LNCaP clone FGC (cell line): ENCODE results near the gene PLA2G2C.

ENCODE experiments used
- DNase-seq: peaks from one replicate; pipeline ENCODE4 v3.0.0-alpha.2; 2011; ENCODE audit warnings: low read depth
- H3K4me3 ChIP-seq: 2 replicates; pipeline ENCODE4 v1.5.1; 2011; ENCODE audit warnings: mild to moderate bottlenecking, low read depth, low read length, control low read depth
- CTCF ChIP-seq: IDR thresholded peaks from 2 replicates; pipeline ENCODE4 v1.5.1; 2012; ENCODE audit warnings: mild to moderate bottlenecking; ENCODE audit not compliant: control insufficient read depth, insufficient read depth; ENCODE audit errors: extremely low read depth

PLA2G2C gene

GRCh38 chr1:20216574-20216973, 30.3 kb upstream of the PLA2G2C start:
- no peak overlapping the region for H3K4me3 ChIP-seq
- DNase-seq: no peak
- peak; percentile 21; the same call in 1 of the 2 replicates for TF ChIP-seq CTCF

GRCh38 chr1:20215716-20216115, 29.4 kb upstream of the PLA2G2C start:
- TF ChIP-seq CTCF: no peak
- no peak for DNase-seq
- no peak overlapping the region for H3K4me3 ChIP-seq

- no peak overlapping the region for H3K4me3 ChIP-seq
- peak; percentile 28; the same call in 1 of the 2 replicates for TF ChIP-seq CTCF
- DNase-seq: peak; percentile 46
These were observed 26.5 kb upstream of the PLA2G2C start for GRCh38 chr1:20212685-20213331.

GRCh38 chr1:20212085-20212684, 25.9 kb upstream of the PLA2G2C start:
- no peak overlapping the region for H3K4me3 ChIP-seq
- DNase-seq: no peak
- no peak for TF ChIP-seq CTCF

GRCh38 chr1:20211511-20211931, 25.2 kb upstream of the PLA2G2C start:
- no peak for TF ChIP-seq CTCF
- H3K4me3 ChIP-seq: no peak overlapping the region
- DNase-seq: no peak

GRCh38 chr1:20210736-20211460, 24.6 kb upstream of the PLA2G2C start:
- no peak overlapping the region for H3K4me3 ChIP-seq
- no peak for TF ChIP-seq CTCF
- DNase-seq: no peak
